ENCODE results near the gene SGK2.

DNA sequence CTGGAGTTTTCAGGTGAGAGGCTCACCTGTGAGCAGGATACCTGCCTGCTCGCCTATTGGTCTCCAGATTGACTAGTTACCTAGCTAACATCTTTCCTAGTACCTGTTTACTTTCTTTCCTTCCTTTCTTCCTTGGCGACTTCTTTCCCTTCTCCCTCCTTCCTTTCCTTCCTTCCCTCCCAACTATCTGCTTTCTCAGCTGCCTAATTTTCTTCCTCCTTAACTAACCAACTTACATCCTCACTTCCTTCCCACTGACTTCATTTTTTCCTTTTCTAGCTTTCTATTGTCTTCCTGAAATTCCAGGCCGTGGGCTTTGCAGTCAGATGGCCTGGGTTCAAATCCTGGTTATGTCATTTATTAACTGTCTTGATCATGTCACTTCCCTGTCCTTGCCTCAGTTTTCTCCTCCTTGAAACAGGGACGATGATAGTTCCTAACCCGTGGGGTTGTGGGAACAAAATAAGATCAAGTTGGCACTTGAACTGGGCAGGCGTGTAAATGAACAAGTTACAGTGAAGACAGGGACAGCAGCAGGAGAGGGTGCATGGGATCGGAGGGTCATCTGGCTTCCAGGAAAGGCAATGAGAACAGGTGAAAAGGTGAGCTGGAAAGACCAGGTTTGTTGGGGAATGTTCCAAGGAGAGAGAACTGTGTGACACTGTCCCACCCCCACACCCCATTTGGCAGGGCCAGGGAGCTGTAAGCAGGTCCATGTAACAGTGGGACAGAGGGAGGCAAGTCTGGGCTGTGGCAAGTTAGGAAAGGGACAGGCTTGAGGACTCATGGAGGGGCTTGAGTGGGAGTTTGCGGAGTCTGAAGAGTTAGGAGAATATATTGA lies 540 bp downstream of the SGK2 start:
- TF ChIP-seq, protein P1, sequence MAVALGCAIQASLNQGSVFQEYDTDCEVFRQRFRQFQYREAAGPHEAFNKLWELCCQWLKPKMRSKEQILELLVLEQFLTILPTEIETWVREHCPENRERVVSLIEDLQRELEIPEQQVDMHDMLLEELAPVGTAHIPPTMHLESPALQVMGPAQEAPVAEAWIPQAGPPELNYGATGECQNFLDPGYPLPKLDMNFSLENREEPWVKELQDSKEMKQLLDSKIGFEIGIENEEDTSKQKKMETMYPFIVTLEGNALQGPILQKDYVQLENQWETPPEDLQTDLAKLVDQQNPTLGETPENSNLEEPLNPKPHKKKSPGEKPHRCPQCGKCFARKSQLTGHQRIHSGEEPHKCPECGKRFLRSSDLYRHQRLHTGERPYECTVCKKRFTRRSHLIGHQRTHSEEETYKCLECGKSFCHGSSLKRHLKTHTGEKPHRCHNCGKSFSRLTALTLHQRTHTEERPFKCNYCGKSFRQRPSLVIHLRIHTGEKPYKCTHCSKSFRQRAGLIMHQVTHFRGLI (CRISPR knock-in tag; IDR thresholded peaks at IDR 0.05), result no peak
- no peak; a peak in 1 of 4 replicates for TF ChIP-seq TRIM24 (IDR thresholded peaks at IDR 0.05)
- TF ChIP-seq, protein P2, sequence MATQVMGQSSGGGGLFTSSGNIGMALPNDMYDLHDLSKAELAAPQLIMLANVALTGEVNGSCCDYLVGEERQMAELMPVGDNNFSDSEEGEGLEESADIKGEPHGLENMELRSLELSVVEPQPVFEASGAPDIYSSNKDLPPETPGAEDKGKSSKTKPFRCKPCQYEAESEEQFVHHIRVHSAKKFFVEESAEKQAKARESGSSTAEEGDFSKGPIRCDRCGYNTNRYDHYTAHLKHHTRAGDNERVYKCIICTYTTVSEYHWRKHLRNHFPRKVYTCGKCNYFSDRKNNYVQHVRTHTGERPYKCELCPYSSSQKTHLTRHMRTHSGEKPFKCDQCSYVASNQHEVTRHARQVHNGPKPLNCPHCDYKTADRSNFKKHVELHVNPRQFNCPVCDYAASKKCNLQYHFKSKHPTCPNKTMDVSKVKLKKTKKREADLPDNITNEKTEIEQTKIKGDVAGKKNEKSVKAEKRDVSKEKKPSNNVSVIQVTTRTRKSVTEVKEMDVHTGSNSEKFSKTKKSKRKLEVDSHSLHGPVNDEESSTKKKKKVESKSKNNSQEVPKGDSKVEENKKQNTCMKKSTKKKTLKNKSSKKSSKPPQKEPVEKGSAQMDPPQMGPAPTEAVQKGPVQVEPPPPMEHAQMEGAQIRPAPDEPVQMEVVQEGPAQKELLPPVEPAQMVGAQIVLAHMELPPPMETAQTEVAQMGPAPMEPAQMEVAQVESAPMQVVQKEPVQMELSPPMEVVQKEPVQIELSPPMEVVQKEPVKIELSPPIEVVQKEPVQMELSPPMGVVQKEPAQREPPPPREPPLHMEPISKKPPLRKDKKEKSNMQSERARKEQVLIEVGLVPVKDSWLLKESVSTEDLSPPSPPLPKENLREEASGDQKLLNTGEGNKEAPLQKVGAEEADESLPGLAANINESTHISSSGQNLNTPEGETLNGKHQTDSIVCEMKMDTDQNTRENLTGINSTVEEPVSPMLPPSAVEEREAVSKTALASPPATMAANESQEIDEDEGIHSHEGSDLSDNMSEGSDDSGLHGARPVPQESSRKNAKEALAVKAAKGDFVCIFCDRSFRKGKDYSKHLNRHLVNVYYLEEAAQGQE (IDR thresholded peaks at IDR 0.05; ENCODE audit: borderline replicate concordance), result no peak
- TF ChIP-seq, protein P2 (CRISPR knock-in tag; IDR thresholded peaks at IDR 0.05; ENCODE audit: low read depth), result no peak

Data from K562 (cell line).